OCI-LY7 (cell line): ENCODE data around the gene LMAN2L. TPM values are rescaled to one million over a fixed set of nuclear protein-coding genes. Genes with fewer than 3 reads are reported as not detected.

Experiments used
- BruUV-seq: library from RNA; stranded (reverse); fragments of 400-500 nt; replicated peaks from 2 replicates; lab custom pipeline; 2021; lab: Mats Ljungman, UMichigan
- CTCF ChIA-PET: fragments of 300-600 bp; sonication (Branson Sonifier 250); formaldehyde crosslinking; loops from one replicate; lab custom pipeline; 2022; ENCODE audit warnings: antibody characterized with exemption; ENCODE audit not compliant: unreplicated experiment; lab: Charles Lee
- POLR2A ChIA-PET: fragments of 300-600 bp; sonication (Branson Sonifier 250); formaldehyde crosslinking; loops from one replicate; lab custom pipeline; 2022; ENCODE audit warnings: antibody characterized with exemption; lab: Charles Lee
- DNase-seq: peaks from one replicate; pipeline ENCODE4 v3.0.0-alpha.2; 2015; ENCODE audit warnings: low spot score
- H2AFZ ChIP-seq: fragments of 200-600 bp; sonication (generic), shearing (Covaris generic); 2 replicates; pipeline ENCODE4 v1.6.1; 2014; ENCODE audit warnings: mild to moderate bottlenecking, antibody characterized with exemption, low read length, moderate library complexity
- H3K27ac ChIP-seq: fragments of 200-600 bp; sonication (generic); 2 replicates; pipeline ENCODE4 v1.5.1; 2014; ENCODE audit warnings: mixed run types, low read depth, mild to moderate bottlenecking, moderate library complexity, low read length, inconsistent platforms; ENCODE audit not compliant: poor library complexity, severe bottlenecking
- H3K36me3 ChIP-seq: fragments of 200-600 bp; sonication (generic); 2 replicates; pipeline ENCODE4 v1.6.1; 2014; ENCODE audit warnings: mild to moderate bottlenecking, antibody characterized with exemption, low read length, moderate library complexity, mixed read lengths; ENCODE audit not compliant: insufficient read depth
- H3K4me1 ChIP-seq: fragments of 200-600 bp; sonication (generic); 2 replicates; pipeline ENCODE4 v1.5.1; 2014; ENCODE audit warnings: mild to moderate bottlenecking, low read length; ENCODE audit not compliant: insufficient read depth, poor library complexity, severe bottlenecking
- H3K4me2 ChIP-seq: fragments of 200-600 bp; sonication (generic); 2 replicates; pipeline ENCODE4 v1.6.1; 2014; ENCODE audit warnings: mild to moderate bottlenecking, low read length
- H3K4me3 ChIP-seq: fragments of 200-600 bp; sonication (generic); 2 replicates; pipeline ENCODE4 v1.5.1; 2014; ENCODE audit warnings: mild to moderate bottlenecking, low read depth, low read length; ENCODE audit not compliant: poor library complexity, severe bottlenecking
- H3K79me2 ChIP-seq: fragments of 200-600 bp; sonication (generic); 2 replicates; pipeline ENCODE4 v1.6.1; 2016; ENCODE audit warnings: low read depth, mild to moderate bottlenecking, low read length, moderate library complexity, mixed read lengths; ENCODE audit not compliant: insufficient read depth
- H3K9me2 ChIP-seq: fragments of 200-600 bp; sonication (generic); 2 replicates; pipeline ENCODE4 v1.6.1; 2016; ENCODE audit warnings: mild to moderate bottlenecking, low read length, mixed read lengths; ENCODE audit not compliant: insufficient read depth
- H3K9me3 ChIP-seq: fragments of 200-600 bp; sonication (generic); 2 replicates; pipeline ENCODE4 v1.6.1; 2014; ENCODE audit warnings: mild to moderate bottlenecking, mixed run types, low read length, mixed read lengths
- H4K20me1 ChIP-seq: fragments of 200-600 bp; sonication (generic); 2 replicates; pipeline ENCODE4 v1.6.1; 2014; ENCODE audit warnings: mild to moderate bottlenecking, antibody characterized with exemption, low read length, moderate library complexity, mixed read lengths; ENCODE audit not compliant: insufficient read depth
- CTCF ChIP-seq: fragments of 200-600 bp; sonication (generic); conservative IDR thresholded peaks from 2 replicates; pipeline ENCODE4 v1.5.1; 2014; ENCODE audit warnings: mild to moderate bottlenecking, antibody characterized with exemption, low read length, moderate library complexity, mixed read lengths
- EZH2phosphoT487 ChIP-seq: fragments of 200-600 bp; sonication (generic); IDR thresholded peaks from 2 replicates; pipeline ENCODE4 v1.6.1; 2018; ENCODE audit warnings: low read depth, borderline replicate concordance, mild to moderate bottlenecking, mixed run types, antibody characterized with exemption, low read length, moderate library complexity, mixed read lengths
- intact Hi-C: fragments of 100-400 bp; cut with micrococcal nuclease; formaldehyde crosslinking; loops from one replicate; pipeline ENCODE4 v1.10.0; 2022; ENCODE audit not compliant: unreplicated experiment
- total RNA-seq, 2 experiments: library from RNA; depleted of rRNA in 1 of 2; stranded (reverse); fragments of >200 nt in 1 of 2; shearing (Covaris generic) in 1 of 2; gene quantifications; 2 replicates each; pipeline ENCODE4 v1.2.3, GENCODE V29; 2014 to 2022

The LMAN2L gene
- total RNA-seq, 2 experiments from 2014 or later: 11.3 to 12.9 TPM

- POLR2A ChIA-PET: no interaction called here
- no peak for TF ChIP-seq EZH2phosphoT487
- TF ChIP-seq CTCF: no peak
- no TSS peak for BruUV-seq
Measured at GRCh38 chr2:96691022-96691612, 48.7 kb downstream of the LMAN2L start.

GRCh38 chr2:96690306-96691021, 49.4 kb downstream of the LMAN2L start:
- no peak overlapping the region for H3K4me3 ChIP-seq
- no peaks in the 10 kb centered on the region for H3K36me3 ChIP-seq
- intact Hi-C loops: no loop called here
- H3K9me3 ChIP-seq: no peaks in the 10 kb centered on the region
- CTCF ChIA-PET: no interaction called here
- no peak overlapping the region for H3K27ac ChIP-seq
- DNase-seq: no peak
- TF ChIP-seq EZH2phosphoT487 (no peak), CTCF (no peak)
- no peak overlapping the region for H3K4me2 ChIP-seq
- BruUV-seq: no TSS peak
- no peaks in the 10 kb centered on the region for H3K9me2 ChIP-seq
- no peaks in the 10 kb centered on the region for H4K20me1 ChIP-seq
- no peaks in the 10 kb centered on the region for H3K79me2 ChIP-seq
- H3K4me1 ChIP-seq: no peaks in the 10 kb centered on the region
- POLR2A ChIA-PET: no interaction called here
- H2AFZ ChIP-seq: no peak overlapping the region

More at GRCh38 chr2:96691022-96691612, 48.7 kb downstream of the LMAN2L start:
- intact Hi-C loops: no loop called here
- Histone ChIP-seq H3K27ac (no peak overlapping the region), H4K20me1 (no peaks in the 10 kb centered on the region), H3K4me3 (no peak overlapping the region), H3K79me2 (no peaks in the 10 kb centered on the region), H3K9me2 (no peaks in the 10 kb centered on the region), H2AFZ (no peak overlapping the region), H3K4me1 (no peaks in the 10 kb centered on the region), H3K9me3 (no peaks in the 10 kb centered on the region), H3K4me2 (no peak overlapping the region), H3K36me3 (no peaks in the 10 kb centered on the region)
- no peak for DNase-seq
- CTCF ChIA-PET: no interaction called here

GRCh38 chr2:96689431-96689991, 50.4 kb downstream of the LMAN2L start:
- Histone ChIP-seq H4K20me1 (no peaks in the 10 kb centered on the region), H3K4me3 (no peak overlapping the region), H3K9me2 (no peaks in the 10 kb centered on the region), H3K4me1 (no peaks in the 10 kb centered on the region), H3K79me2 (no peaks in the 10 kb centered on the region), H3K36me3 (no peaks in the 10 kb centered on the region), H3K27ac (no peak overlapping the region), H3K4me2 (no peak overlapping the region), H2AFZ (no peak overlapping the region), H3K9me3 (no peaks in the 10 kb centered on the region)
- intact Hi-C loops: no loop called here
- TF ChIP-seq EZH2phosphoT487: no peak
- ChIA-PET CTCF (no interaction called here), POLR2A (no interaction called here)
- no TSS peak for BruUV-seq
- no peak for DNase-seq
